ENCODE results near the gene SMAD3. TPM values are rescaled to one million over a fixed set of nuclear protein-coding genes. Genes with fewer than 3 reads are reported as not detected.

SMAD3 gene
- total RNA-seq, 1 experiment from 2014 or later: 46.7 TPM

DNA sequence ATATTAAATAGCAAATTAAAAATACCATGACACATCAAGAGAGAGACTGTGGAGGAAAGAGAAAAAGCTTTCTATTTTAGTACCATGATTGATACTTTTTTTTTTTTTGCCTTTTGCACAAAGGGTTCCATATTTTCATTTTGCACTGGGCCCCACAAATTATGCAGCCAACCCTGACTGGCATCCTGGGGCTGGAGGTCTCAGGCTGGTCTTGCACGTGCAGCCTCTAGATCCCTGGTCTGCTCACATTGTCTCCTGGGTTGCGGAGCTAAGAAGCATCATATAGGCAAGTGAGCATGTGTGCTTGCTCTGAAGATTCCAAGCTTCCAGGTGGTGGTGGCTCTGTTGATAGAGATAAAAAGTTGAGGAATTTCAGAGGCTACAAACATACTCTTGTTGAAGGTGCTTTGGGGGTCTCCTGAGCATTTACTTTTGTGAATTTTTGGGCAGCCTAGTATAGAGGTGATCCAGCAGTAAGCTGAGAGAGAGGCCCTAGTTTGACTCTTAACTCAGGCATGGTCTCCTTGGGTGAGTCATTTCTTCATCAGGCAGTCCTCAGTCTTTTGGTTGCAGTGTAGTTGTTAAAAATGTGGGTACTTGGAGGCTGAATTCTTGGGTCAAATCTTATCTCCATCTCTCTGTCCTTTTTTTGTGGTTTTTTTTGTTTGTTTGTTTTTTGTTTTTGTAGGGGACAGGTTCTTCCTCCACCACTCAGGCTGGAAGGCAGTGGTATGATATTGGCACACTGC, 31.3 kb downstream of the SMAD3 start:
- peak; percentile 87 for DNase-seq (ENCODE audit: low read depth)

DNA sequence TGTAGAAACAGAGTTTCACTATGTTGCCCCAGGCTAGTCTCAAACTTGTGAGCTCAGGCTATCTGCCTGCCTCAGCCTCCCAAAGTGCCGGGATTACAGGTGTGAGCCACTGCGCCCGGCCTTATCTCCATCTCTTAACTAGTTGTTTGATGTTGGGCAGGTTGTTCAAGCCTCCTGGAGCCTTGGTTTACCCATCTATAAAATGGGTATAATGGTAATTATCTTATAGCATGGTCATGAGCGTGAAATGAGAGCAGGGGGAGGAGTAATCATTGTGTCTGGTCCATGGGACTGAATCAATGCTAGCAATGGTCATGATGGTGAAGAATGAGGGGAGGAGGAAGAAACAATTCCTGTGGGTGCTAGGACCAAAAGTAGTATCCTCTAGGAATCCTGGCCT, 32.0 kb downstream of the SMAD3 start:
- DNase-seq (ENCODE audit: low read depth): no peak

DNA sequence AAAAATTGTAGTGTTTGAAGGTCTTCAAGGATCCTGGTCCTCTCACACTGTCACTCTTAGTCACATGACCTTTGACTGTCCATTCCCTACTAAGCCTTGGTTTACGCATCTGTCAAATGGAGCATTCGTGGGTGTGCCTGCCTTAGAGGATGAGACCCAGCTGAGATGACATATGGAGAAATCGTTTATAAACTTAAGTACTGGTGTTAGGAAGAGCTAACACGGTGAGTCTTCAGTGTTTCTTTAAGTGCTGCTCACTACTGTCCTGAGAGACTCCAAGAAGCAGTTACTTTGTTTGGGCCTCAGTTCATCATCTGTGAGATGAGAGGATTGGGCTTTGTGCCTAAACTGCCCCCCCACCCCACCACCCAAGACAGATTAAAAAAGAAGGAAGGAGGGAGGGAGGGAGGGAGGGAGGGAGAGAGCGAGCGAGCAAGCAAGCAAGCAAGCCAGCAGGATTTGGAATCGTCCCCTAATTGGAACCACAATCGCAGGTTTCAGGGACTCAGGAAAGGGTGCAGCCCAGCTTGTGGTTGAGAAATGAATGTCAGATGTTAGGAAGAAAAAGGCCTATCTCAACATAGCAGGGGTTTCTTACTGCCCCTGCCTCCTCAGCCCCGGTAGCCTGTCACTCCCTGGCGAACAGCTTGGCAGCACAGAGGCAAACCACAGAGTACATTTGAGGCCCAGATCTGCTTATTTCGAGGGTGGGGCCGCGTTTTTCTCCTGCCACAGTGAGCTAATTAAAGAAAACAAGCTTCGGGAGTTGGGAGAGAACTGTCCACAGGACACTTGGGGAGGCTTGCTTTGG, 32.7 kb downstream of the SMAD3 start:
- peak; percentile 94 for DNase-seq (ENCODE audit: low read depth)

DNA sequence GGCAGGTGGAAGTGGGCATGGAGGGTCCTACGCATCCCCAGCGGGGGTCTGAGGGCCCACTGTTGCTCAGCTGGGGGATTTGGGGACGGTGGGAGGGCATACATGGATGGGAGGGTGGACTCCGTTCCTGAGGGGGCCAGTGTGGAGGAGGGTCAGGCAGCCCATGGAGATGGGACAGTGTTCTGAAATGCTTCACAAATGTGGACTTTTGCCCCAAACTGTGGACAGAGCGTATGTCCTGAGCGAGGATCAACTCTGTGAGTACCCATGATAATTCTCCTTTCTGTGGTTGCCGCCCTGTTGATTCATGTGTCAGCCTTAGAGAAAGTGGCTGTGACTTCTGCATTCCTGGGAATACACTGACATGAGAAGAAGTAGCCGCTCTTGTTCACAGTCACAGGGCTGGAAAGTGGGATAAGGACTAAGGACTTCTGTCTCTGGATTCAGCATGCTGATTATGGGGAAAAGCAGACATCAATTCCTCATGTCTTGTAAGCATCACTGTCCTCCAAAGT, 33.4 kb downstream of the SMAD3 start:
- DNase-seq (ENCODE audit: low read depth): peak; percentile 50

DNA sequence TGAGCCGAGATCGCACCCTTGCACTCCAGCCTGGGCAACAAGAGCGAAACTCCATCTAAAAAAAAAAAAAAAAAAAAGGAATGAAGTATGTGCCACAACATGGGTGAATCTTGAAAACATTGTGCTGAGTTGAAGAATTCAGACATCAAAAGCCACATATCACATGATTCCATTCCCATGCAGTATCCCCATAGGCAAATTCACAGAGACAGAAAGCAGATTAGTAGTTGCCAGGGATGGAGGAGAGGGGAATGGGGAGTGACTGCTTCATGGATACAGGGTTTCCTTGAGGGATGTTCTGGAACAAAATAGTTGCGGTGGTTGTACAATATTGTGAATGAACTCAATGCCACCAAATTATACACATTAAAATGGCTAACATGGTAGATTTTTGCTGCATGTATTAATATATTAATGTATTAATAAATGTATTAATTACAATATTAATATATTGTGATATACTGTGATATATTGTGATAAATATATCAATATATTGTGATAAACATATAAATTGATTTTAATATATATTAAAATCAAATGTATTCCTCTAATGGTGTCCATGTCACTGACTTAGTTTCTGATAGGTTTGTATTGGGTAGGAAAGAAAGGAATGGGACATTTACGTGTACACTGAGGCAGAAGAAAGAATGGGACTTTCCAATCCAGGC, 34.9 kb downstream of the SMAD3 start:
- DNase-seq (ENCODE audit: low read depth): peak; percentile 46

DNA sequence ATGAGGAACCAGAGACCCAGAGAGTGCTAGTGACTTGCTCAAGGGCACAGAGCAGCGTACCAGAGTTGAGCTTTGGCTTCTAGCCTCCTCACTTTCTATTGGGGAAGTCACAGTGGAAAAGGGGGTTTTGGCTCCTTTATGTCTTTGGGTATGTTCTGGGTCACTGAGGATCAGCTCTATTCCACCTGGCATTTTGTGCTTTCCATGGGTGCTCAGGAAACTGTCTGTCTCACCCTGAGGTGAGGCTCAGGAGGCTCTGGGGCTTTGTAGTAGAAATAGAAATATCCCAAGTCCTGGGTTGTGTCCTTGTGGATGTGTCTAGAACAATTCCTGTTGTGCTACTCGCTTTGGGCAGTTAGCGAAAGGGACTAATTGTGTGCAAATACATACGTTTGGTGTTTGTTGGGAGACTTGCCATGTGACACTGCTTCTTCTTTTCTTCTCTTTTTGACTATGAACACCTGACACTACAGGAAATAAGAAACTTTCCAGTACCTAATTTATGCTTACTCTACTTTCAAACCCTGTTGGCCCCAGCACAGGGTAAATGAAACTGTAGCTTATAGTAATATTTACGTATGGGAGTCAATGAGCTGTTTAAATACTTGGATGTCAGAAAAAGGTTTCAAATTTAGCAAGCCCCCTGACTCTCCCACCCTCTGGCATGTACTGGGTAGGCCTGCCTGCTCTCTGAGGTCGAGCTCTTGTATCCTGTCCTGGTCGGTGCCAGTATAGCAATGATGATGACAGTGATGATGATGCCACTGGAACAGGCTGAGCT, 35.6 kb downstream of the SMAD3 start:
- DNase-seq (ENCODE audit: low read depth): no peak

DNA sequence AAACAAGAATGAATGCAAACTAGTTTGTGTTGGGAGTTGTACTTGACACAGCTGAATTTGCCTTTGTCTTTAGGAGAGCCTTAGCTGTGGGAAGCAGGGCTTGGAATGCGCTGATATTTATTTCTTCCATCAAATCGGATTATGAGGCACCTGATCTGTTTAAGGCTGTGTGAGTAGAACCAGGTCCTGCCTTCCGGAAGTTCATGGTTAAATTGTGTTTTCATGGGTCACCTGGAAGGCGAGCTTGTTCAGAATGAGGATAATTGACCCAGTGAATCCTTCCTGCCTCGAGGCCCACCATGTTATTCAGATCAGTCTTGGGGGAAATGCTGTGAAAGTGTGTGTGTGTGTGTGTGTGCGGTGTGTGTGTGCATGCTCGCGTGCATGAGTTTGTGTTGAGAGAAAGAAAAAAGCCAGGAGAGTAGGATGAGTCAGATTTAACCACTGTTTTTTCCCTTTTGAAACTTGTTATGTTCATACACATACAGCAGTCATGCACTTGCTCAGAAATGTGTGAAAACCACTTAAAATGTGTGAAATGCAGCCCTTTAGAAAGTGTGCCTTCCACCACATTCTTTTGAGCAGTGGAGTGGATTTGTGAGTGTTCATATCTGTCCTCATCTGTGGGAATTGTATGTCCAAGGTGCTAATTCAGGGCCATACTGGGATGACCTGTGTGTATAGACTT, 36.7 kb downstream of the SMAD3 start:
- DNase-seq (ENCODE audit: low read depth): peak; percentile 84

DNA sequence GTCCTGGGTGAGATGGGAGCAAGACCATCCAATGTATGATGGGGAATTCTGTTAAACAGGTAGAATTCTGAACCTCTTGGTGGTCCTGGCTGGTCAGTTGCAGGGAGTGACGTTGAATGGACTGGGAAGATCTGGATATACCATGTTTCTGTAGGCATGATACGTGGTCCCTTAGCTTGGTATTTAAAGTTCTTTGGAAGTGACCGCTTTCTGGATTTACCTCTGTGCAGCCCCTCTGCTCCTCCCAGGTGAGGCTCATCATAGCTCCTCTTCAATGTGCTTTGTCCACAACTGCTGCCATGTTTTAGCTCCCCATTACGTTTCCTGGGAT, 37.2 kb downstream of the SMAD3 start:
- DNase-seq (ENCODE audit: low read depth): no peak

DNA sequence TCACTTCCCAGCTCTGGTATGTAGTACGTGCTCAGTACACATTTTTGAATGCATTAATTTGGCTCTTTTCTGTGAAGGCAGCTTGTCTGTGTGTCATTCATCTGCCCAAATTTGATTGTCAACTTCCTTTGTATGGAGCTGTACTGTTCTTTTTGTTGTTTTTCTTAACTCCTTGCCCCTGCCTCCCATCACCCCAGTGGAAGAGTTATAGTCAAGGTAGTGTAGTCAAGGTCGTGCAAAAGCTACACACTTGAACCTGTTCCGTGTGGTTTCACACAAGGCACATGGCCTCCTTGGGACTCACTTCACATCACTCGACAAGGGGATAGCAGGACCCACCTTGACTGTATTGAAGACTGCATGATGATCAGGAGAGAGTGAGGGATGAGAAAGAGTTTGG, 37.6 kb downstream of the SMAD3 start:
- no peak for DNase-seq (ENCODE audit: low read depth)

DNA sequence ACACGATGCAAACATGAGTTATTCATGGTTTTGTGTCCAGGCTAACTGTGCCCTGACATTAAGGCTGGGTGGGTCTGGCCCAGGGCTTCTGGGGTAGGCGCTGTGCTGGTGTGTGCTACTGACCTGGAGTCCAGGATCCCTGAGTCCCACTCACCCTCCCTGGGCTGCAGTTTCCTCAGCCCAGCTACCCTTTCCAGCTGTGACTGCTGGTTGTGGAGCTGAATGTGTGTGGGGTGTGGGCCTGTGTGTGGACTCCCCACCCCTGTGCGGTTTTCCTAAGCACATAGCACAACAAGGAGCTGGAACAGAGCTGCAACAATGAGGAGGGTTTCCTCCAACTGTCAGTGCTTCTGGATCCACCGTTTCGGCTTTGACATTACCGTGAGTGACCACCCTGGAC, 38.0 kb downstream of the SMAD3 start:
- no peak for DNase-seq (ENCODE audit: low read depth)

DNA sequence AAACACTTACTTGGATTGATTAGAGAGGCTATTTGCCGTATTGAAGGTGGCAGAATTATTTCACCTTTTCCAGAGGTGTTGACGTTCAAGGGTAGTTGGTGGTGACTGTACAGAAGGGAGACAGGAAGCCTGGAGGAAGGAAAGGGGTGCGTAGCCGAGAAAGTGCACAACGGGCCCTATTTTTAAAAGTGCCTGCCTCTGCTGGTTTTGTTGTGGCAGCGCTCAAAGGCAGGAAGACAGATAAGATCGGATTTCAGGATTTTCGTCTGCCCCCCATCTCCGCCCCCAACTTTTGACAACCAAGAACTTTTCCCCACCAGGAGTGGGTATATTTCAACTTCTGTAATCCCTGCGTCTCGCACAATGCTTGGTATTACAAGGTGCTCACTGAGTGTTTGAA, 38.5 kb downstream of the SMAD3 start:
- no peak for DNase-seq (ENCODE audit: low read depth)

DNA sequence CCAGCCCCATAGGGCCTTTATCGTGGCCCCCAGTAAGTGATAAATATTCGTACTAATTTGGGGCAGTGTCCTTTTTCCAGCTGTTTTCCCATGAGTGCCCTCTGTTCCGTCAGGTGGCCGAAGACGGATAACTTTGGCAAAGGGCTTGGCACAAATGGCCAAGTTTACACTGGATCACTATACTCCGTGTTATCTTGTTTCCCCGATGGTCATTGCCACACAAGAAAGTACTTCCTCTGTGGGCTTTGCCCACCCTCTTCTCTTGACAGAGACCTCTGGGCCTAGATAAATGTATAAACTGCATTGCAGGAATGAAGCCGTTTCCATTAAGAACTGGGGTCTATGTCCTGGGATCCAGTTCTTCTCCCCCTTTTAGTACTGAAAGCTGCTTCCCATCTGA, 39.1 kb downstream of the SMAD3 start:
- no peak for DNase-seq (ENCODE audit: low read depth)

DNA sequence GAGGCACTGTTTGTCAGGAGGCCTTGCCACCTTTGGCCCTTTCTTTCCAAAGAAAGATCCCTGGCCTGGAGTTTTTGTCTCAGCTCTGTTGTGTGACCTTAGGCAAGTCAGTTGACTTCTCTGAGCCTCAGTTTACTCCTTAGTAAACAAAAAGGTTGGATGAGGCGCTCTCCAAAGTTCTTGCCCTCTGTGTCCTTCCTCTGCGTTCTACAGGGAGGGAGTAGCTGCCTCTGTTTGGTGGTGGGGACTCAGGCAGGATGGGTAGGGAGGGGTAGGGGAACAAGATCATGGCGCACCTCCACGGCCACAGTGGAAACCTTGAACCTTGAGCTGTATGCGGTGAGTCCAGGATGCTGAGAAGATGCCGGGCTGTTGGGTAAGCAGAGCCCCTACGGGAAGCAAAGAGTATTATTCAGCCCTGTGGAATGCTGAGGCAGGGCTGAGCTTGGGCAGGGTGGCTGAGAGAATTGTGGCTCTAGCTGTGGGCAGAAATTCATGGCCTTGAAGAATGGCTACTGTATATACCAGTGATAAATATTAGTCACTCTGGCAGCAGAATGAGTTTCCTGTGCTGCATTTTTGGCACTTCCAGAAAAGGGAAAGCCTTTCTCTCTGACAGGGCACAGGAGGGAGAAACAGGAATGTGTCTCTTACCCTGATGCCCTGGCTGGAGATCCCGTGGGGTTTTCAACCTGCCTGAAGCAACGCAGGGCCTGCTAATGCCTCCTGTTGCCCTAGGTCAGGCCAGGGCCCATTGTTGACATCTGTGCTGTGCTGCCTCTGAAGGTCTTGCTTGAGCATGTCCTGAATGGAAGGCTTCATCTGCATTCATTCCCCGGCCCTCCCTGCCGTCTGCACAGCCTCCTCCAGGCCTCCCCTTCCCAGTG, 39.9 kb downstream of the SMAD3 start:
- peak; percentile 99 for DNase-seq (ENCODE audit: low read depth)

DNA sequence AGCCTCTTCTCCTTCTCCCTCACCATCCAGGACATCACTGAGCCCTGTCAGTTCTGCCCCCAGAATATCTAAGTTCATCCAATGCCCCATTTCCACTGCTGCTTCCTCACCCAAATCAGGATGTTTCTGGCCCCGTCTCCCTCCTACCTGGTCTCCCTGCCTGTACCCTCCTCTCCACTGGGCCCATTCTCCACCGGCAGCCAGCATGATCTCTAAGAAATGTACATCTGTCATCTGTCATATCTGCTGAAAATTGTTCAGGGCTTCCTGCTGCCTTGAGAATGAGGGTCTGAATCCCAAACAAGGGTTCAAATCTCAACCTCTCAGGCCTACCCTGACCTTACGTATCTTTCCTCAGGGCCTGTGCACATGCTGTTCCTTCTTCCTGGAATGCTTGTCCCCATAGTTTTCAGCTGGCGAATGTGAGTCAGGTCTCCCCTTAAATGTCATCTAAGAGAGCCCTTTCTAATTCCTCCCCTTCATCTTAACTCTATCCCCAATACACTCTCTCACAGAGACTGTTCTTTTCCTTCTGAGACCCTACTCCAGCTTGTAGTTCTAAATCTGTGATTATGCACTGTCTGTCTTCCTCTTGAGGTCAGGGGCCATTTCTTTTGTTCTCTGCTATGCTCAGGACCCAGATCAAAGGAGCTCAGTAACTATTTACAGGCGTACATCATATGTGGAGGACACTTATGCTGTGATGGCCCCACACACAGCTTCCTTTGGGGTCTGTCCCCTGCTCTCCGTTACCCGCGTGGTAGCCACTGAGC, 40.8 kb downstream of the SMAD3 start:
- DNase-seq (ENCODE audit: low read depth): no peak

DNA sequence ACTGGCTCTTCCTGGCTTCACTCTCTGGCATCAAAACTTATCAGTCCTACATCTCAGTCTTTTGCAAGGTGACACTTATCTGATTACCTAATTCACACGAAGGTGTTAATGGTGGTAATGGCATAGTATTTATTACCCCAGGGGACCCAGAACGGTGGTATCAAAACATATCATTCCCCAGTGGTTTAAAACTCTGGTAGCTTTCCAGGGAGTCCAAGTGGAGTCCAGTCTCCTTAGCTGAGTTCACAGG, 41.3 kb downstream of the SMAD3 start:
- DNase-seq (ENCODE audit: low read depth): no peak

DNA sequence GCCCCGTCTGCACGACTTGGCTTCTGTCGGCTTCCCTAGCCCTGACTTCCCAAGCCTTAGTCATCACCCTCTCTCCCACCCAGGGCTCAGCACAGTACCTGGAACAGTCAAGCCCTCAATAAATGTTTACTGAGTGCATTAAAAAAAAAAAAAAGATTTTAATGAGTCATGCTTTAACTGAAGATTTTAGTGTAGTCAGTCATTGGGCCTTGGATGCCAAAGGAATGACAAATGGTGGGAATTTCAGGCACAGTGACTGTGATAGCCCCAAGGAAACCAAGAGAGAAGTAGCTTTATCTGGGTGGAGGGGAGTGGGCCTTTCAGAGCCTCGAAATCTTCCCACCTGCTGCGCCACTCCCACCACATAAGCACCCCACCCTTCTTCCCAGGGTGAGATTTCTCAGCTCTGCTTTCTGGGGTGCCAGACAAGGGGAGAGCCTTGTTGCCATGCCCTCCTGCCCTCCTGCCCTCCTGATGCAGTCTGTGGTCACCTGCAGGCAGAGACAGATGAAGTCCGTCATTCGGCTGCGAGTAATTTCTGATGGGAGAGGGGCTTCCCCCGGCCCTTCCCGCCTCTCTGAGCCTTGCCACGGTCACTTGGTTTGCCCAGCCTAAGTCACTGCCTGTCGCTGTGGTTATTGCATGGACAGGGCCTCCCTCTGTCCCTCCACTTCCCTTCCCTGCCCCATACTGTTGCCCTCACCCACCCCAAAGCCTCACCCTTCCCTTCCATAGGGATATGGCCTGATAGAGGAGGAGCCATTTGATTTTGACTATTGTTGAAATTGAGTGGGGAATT, 41.8 kb downstream of the SMAD3 start:
- DNase-seq (ENCODE audit: low read depth): peak; percentile 100

DNA sequence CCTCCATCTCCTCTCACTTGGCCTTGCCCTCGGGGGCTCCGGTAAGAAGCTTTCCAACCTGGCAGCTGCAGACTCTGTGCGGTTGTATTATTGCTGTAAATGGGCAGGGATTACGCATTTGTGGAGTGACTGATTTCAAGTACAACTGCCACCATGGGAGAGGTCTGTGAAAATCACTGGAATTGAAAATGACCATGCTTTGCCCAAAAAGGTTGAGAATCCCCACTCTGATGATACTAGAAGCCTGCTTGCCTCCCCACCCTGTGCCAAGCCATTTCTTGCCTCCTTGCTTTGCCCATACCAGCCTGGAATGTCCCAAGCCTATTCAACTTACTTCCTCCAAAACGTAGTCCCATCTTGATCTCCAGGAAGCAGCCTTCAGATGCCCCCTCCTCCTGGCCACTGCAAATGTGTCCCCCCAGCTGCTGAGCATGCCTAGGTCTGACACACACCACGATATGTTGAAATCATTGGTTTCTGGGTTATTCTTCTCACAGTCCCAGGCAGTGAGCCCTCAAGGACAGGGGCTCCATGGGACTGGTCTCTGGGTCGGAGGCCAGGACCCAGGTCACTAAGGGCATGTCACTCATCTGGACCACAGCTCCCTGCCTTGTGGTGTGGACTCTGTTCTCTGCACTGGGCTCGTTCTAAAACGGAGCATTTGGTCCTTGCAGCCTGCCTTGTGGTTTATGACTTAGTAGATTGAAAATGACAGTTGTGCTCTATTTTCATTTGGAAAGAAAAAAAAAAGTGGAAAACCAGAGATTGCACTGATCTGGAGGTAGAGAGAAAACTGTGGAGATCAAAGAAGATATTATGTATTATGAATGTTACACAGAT, 42.9 kb downstream of the SMAD3 start:
- peak; percentile 63 for DNase-seq (ENCODE audit: low read depth)
